Coronary artery (tissue), 2 donors: Measurements from ENCODE around the gene PAK4.
A peak's percentile ranks its signal among the peaks of the same experiment; 100 is the strongest.
"Not testable (repeated sequence)": the region's sequence is repeated elsewhere in the genome, so short reads cannot be mapped to it uniquely, and the experiment has no call there.

ENCODE experiments used
- DNase-seq: peaks from one replicate; pipeline ENCODE4 v3.0.0-alpha.2; 2017; ENCODE audit warnings: low spot score
- H3K27ac ChIP-seq, 2 donors: fragments of 200-600 bp; sonication (generic); one replicate each; pipeline ENCODE4 v1.5.1; 2016 to 2019
- H3K4me3 ChIP-seq: fragments of 200-600 bp; sonication (generic); 2 replicates; pipeline ENCODE4 v1.5.1; 2016; ENCODE audit warnings: mild to moderate bottlenecking, moderate library complexity
- TF ChIP-seq, protein P1 (sequence below): fragments of 200-600 bp; sonication (generic); IDR thresholded peaks from one replicate; pipeline ENCODE4 v1.5.1; 2019; ENCODE audit warnings: antibody characterized with exemption

PAK4 gene

DNA sequence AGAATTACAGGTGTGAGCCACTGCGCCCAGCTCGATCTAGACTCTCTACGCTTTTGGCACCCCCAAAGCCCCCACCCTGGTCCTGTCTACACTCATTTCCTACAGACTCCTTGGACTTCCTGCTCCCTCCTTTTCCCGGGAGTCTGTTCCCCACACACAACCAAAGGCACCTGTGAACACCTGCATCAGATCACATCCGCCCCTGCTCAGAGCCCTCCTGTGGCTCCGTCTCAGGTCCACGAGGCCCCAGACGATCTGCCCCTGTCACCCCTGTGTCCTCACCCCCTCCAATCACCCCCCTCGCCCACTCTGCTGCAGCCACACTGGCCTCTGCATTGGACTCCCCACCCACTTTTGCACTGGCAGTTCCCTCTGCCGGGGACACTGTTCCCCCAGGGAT is 12.4 kb upstream of the PAK4 start:
- Histone ChIP-seq H3K27ac (no peak overlapping the region), H3K4me3 (no peak overlapping the region)
- DNase-seq = no peak
- TF ChIP-seq, protein P1, sequence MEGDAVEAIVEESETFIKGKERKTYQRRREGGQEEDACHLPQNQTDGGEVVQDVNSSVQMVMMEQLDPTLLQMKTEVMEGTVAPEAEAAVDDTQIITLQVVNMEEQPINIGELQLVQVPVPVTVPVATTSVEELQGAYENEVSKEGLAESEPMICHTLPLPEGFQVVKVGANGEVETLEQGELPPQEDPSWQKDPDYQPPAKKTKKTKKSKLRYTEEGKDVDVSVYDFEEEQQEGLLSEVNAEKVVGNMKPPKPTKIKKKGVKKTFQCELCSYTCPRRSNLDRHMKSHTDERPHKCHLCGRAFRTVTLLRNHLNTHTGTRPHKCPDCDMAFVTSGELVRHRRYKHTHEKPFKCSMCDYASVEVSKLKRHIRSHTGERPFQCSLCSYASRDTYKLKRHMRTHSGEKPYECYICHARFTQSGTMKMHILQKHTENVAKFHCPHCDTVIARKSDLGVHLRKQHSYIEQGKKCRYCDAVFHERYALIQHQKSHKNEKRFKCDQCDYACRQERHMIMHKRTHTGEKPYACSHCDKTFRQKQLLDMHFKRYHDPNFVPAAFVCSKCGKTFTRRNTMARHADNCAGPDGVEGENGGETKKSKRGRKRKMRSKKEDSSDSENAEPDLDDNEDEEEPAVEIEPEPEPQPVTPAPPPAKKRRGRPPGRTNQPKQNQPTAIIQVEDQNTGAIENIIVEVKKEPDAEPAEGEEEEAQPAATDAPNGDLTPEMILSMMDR = no peak

DNA sequence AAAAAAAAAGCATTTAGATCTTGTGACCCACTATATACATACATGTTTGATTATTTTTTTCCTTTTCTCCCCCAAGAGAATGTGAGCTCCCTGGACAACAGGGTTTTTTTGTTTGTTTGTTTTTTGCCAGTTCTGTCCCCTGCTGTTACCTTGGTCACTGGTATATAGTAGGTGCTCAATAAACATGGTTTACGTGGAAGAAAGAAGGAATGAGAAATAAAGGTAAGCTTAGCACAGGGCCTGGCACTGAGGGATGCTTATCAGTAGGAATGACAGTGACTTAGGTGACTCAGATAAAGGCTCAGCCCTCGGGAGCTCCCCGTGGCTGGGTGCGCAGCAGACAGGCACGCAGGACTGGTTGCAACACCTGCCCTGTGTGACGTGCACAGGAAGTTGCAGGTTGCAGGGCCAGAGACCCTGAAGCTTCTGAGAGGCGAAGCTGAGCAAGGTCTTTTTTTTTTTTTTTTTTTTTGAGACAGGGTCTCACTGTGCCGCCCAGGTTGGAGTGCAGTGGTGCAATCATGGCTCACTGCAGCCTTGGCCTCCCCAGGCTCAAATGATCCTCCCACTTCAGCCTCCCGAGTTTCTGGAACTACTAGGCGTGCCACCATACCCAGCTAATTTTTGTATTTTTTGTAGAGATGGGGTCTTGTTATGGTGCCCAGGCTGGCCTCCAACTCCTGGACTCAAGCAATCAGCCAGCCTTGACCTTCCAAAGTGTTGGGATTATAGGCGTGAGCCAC is 10.3 kb upstream of the PAK4 start:
- DNase-seq = no peak
- no peak overlapping the region for H3K27ac ChIP-seq
- TF ChIP-seq, protein P1 = no peak
- no peak overlapping the region for H3K4me3 ChIP-seq

DNA sequence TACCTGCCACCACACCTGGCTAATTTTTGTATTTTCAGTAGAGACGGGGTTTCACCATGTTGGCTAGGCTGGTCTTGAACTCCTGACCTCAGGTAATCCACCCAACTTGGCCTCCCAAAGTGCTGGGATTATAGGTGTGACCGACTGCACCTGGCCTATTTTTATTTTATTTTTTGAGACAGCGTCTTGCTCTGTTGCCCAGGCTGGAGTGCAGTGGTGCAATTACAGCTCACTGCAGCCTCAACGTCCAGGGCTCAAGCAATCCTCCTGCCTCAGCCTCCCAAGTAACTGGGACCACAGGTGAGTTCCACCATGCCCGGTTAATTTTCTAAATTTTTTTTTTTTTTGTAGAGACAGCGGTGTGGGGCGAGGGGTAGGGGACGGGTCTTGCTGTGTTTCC is 8.6 kb upstream of the PAK4 start:
- H3K27ac ChIP-seq, H3K4me3 ChIP-seq: not testable (repeated sequence)

DNA sequence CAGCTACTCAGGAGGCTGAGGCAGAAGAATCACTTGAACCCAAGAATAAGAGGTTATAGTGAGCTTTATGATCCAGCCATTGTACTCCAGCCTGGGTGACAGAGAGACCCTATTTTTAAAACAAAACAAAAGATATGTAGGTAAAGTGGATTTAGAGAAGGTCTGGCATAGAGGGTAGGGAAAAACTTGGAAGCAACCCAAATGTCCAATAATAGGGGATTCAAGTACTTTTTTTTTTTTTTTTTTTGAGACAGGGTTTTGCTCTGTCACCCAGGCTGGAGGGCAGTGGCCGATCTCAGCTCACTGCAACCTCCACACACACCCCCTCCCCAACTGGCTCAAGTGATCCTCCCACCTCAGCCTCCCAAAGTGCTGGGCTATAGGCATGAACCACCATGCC is 5.8 kb upstream of the PAK4 start:
- TF ChIP-seq, protein P1 = no peak
- Histone ChIP-seq H3K27ac (no peak overlapping the region), H3K4me3 (no peak overlapping the region)
- no peak for DNase-seq

More for the DNA sequence above, 8.6 kb upstream of the PAK4 start:
- not testable (repeated sequence) for DNase-seq

DNA sequence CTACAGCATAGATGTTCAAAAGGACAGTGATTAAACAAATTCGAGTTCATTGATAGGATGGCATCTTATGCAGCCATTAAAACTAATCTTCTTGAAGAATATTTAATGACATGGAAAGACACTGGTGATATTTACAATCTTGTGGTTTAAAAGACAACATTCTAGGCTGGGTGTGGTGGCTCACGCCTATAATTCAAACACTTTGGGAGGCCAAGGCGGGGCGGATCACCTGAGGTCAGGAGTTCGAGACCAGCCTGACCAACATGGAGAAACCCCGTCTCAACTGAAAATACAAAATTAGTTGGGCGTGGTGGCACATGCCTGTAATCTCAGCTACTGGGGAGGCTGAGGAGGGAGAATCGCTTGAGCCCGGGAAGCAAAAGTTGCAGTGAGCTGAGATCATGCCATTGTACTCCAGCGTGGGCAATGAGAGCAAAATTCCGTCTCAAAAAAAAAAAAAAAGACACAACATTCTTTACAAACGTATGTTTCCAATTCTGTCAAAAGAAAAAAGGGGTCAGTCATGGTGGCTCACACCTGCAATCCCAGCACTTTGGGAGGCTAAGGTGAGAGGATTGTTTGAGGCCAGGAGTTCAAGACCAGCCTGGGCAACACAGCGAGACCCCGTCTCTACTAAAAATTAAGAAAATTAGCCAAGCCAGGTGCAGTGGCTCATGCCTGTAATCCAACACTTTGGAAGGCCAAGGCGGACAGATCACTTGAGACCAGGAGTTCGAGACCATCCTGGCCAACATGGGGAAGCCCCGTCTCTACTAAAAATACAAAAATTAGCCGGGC is 2.5 kb upstream of the PAK4 start:
- TF ChIP-seq, protein P1 = no peak
- no peak for DNase-seq
- H3K27ac ChIP-seq = no peak overlapping the region
- no peak overlapping the region for H3K4me3 ChIP-seq

DNA sequence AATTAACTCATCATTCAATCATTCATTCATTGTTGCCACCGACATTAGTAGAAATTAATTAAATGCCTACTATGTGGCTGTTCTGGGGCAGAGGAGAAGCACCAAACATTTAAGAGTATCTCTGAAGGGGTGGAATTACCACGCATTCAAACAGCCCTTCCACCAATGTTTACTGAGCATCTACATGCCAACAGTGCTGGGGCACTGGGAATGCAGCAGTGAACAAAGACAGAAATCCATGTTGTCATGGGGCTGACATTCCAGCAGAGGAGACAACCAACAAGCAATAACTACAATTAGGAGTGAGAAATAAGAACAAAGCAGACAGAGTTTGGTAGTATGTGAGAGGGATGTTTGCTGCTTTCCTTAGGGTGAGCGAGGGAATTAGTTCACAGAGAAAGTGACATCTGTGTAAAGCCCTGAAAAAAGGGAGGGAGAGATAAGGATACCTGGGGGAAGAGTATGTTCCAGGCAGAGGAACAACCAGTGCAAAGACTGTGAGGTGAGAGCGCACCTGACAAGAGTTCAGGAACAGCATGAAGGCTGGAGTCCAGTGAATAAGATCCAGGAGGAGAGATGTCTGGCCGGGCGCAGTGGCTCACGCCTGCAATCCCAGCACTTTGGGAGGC is 1.3 kb upstream of the PAK4 start:
- no peak overlapping the region for H3K27ac ChIP-seq
- DNase-seq = no peak
- H3K4me3 ChIP-seq = no peak overlapping the region
- TF ChIP-seq, protein P1 = no peak

DNA sequence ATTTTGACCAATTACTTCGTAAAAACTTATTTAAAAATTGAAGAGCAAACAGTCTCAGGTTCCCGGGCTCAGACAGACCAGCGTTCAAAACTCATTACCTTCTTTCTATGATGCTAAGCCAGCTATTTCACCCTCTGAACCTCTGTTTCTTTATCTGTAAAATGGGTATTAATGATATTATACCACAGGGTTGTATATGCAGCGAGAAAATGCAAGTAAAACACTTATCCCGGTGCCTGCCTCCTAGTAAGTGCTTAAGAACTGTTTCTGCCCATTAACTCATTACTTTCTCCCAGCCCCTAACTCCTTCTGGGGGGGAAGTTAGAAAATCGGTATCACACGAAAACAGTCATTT is 410 bp upstream of the PAK4 start:
- TF ChIP-seq, protein P1 = no peak
- H3K4me3 ChIP-seq = peak overlapping the region; percentile 95
- DNase-seq = no peak
- peak overlapping the region; percentile 55 to 90 for H3K27ac ChIP-seq
